OCI-LY1 (cell line): ENCODE results near the gene KSR1.

Experiments used
- H2AFZ ChIP-seq: fragments of 200-600 bp; sonication (generic), shearing (Covaris generic); 2 replicates; pipeline ENCODE4 v1.6.0; 2014; ENCODE audit warnings: antibody characterized with exemption, mild to moderate bottlenecking, low read length
- H3F3A ChIP-seq: fragments of 200-600 bp; sonication (generic), shearing (Covaris generic); 2 replicates; pipeline ENCODE4 v1.6.0; 2014; ENCODE audit warnings: mild to moderate bottlenecking, antibody characterized with exemption, low read length, moderate library complexity; ENCODE audit not compliant: insufficient read depth
- H3K27ac ChIP-seq: fragments of 200-600 bp; sonication (generic); 2 replicates; pipeline ENCODE4 v1.5.1; 2014; ENCODE audit warnings: low read length, mixed run types, mild to moderate bottlenecking, low read depth; ENCODE audit not compliant: poor library complexity, severe bottlenecking
- H3K27me3 ChIP-seq: fragments of 200-600 bp; sonication (generic); 2 replicates; pipeline ENCODE4 v1.6.0; 2014; ENCODE audit warnings: antibody characterized with exemption, mild to moderate bottlenecking, low read length, moderate library complexity; ENCODE audit not compliant: insufficient read depth
- H3K36me3 ChIP-seq: fragments of 200-600 bp; sonication (generic); 2 replicates; pipeline ENCODE4 v1.6.1; 2014; ENCODE audit warnings: mild to moderate bottlenecking, antibody characterized with exemption, low read length, moderate library complexity, mixed read lengths; ENCODE audit not compliant: insufficient read depth
- H3K4me1 ChIP-seq: fragments of 200-600 bp; sonication (generic); 2 replicates; pipeline ENCODE4 v1.5.1; 2014; ENCODE audit warnings: mild to moderate bottlenecking, low read length, moderate library complexity; ENCODE audit not compliant: insufficient read depth, severe bottlenecking
- H3K4me2 ChIP-seq: fragments of 200-600 bp; sonication (generic), shearing (Covaris generic); 2 replicates; pipeline ENCODE4 v1.6.1; 2014; ENCODE audit warnings: low read length
- H3K4me3 ChIP-seq: fragments of 200-600 bp; sonication (generic); 2 replicates; pipeline ENCODE4 v1.5.1; 2014; ENCODE audit warnings: low read length, low read depth, mild to moderate bottlenecking, mixed read lengths; ENCODE audit not compliant: poor library complexity, severe bottlenecking
- H3K79me2 ChIP-seq: fragments of 200-600 bp; shearing (Covaris generic); 2 replicates; pipeline ENCODE4 v1.6.1; 2016; ENCODE audit warnings: mixed run types, low read length, mixed read lengths; ENCODE audit not compliant: insufficient read depth
- H3K9ac ChIP-seq: fragments of 200-600 bp; sonication (generic), shearing (Covaris generic); 2 replicates; pipeline ENCODE4 v1.6.1; 2014; ENCODE audit warnings: mild to moderate bottlenecking, low read length, mixed read lengths
- H3K9me2 ChIP-seq: fragments of 200-600 bp; sonication (generic), shearing (Covaris generic); 2 replicates; pipeline ENCODE4 v1.6.1; 2014; ENCODE audit warnings: low read depth, mild to moderate bottlenecking, low read length, mixed read lengths
- H3K9me3 ChIP-seq: fragments of 200-600 bp; shearing (Covaris generic); 2 replicates; pipeline ENCODE4 v1.6.1; 2014; ENCODE audit warnings: low read length, mixed read lengths
- H4K20me1 ChIP-seq: fragments of 200-600 bp; sonication (generic), shearing (Covaris generic); 2 replicates; pipeline ENCODE4 v1.6.0; 2016; ENCODE audit warnings: mild to moderate bottlenecking, low read length; ENCODE audit not compliant: insufficient read depth
- EZH2 ChIP-seq: fragments of 200-600 bp; sonication (generic), shearing (Covaris generic); IDR thresholded peaks from 2 replicates; pipeline ENCODE4 v1.8.0; 2017; ENCODE audit warnings: borderline replicate concordance, mixed run types, mild to moderate bottlenecking, antibody characterized with exemption, low read length, moderate library complexity, mixed read lengths
- TF ChIP-seq, protein P1 (sequence below): fragments of 200-600 bp; sonication (generic), shearing (Covaris generic); IDR thresholded peaks from 2 replicates; pipeline ENCODE4 v1.5.1; 2017; ENCODE audit warnings: mild to moderate bottlenecking, antibody characterized with exemption, low read length, moderate library complexity, mixed read lengths

Gene KSR1

GRCh38 chr17:27621536-27621935 lies 165.3 kb downstream of the KSR1 start:
- TF ChIP-seq, protein P1, sequence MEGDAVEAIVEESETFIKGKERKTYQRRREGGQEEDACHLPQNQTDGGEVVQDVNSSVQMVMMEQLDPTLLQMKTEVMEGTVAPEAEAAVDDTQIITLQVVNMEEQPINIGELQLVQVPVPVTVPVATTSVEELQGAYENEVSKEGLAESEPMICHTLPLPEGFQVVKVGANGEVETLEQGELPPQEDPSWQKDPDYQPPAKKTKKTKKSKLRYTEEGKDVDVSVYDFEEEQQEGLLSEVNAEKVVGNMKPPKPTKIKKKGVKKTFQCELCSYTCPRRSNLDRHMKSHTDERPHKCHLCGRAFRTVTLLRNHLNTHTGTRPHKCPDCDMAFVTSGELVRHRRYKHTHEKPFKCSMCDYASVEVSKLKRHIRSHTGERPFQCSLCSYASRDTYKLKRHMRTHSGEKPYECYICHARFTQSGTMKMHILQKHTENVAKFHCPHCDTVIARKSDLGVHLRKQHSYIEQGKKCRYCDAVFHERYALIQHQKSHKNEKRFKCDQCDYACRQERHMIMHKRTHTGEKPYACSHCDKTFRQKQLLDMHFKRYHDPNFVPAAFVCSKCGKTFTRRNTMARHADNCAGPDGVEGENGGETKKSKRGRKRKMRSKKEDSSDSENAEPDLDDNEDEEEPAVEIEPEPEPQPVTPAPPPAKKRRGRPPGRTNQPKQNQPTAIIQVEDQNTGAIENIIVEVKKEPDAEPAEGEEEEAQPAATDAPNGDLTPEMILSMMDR, result no peak
- TF ChIP-seq EZH2, result no peak
- no peaks in the 10 kb centered on the region for H4K20me1 ChIP-seq
- no peak overlapping the region for H3K4me2 ChIP-seq

GRCh38 chr17:27621942-27622559 lies 165.8 kb downstream of the KSR1 start:
- H3K36me3 ChIP-seq, result no peaks in the 10 kb centered on the region
- no peak overlapping the region for H2AFZ ChIP-seq
- H3K4me3 ChIP-seq, result no peak overlapping the region
- H3K4me2 ChIP-seq, result no peak overlapping the region
- no peaks in the 10 kb centered on the region for H3K9me3 ChIP-seq
- H3F3A ChIP-seq, result no peaks in the 10 kb centered on the region
- no peaks in the 10 kb centered on the region for H3K4me1 ChIP-seq
- H3K79me2 ChIP-seq, result no peaks in the 10 kb centered on the region
- no peaks in the 10 kb centered on the region for H4K20me1 ChIP-seq
- peaks cover 3% of the 10 kb centered on the region; the same call in 1 of the 2 replicates for H3K27me3 ChIP-seq
- H3K9me2 ChIP-seq, result no peaks in the 10 kb centered on the region
- H3K9ac ChIP-seq, result no peak overlapping the region
- TF ChIP-seq EZH2, result no peak
- TF ChIP-seq, protein P1, result no peak
- no peak overlapping the region for H3K27ac ChIP-seq

More at GRCh38 chr17:27621536-27621935, 165.3 kb downstream of the KSR1 start:
- Histone ChIP-seq H3F3A (no peaks in the 10 kb centered on the region), H3K9me3 (no peaks in the 10 kb centered on the region), H2AFZ (no peak overlapping the region), H3K79me2 (no peaks in the 10 kb centered on the region), H3K27ac (no peak overlapping the region), H3K4me1 (no peaks in the 10 kb centered on the region), H3K9me2 (no peaks in the 10 kb centered on the region), H3K27me3 (peaks cover 3% of the 10 kb centered on the region; the same call in 1 of the 2 replicates), H3K4me3 (no peak overlapping the region), H3K36me3 (no peaks in the 10 kb centered on the region), H3K9ac (no peak overlapping the region)

GRCh38 chr17:27622986-27623385 lies 166.7 kb downstream of the KSR1 start:
- Histone ChIP-seq H3K27ac (no peak overlapping the region), H2AFZ (no peak overlapping the region), H3K4me2 (no peak overlapping the region), H3K79me2 (no peaks in the 10 kb centered on the region), H3K9me3 (no peaks in the 10 kb centered on the region), H3K4me1 (no peaks in the 10 kb centered on the region), H4K20me1 (no peaks in the 10 kb centered on the region), H3K27me3 (peaks cover 3% of the 10 kb centered on the region; the same call in 1 of the 2 replicates), H3K9ac (no peak overlapping the region), H3K4me3 (no peak overlapping the region), H3F3A (no peaks in the 10 kb centered on the region), H3K9me2 (no peaks in the 10 kb centered on the region), H3K36me3 (no peaks in the 10 kb centered on the region)
- TF ChIP-seq, protein P1, result no peak
- no peak for TF ChIP-seq EZH2
